Neural cell (in vitro differentiated cells): Measurements from ENCODE around the gene INAVA. TPM values are rescaled to one million over a fixed set of nuclear protein-coding genes. Genes with fewer than 3 reads are reported as not detected.

ENCODE experiments used
- H2AFZ ChIP-seq: fragments of 200-600, 300-800 bp; sonication (generic), shearing (Covaris generic); 2 replicates; pipeline ENCODE4 v1.6.0; 2014; ENCODE audit warnings: low read depth, mild to moderate bottlenecking, antibody characterized with exemption, low read length, moderate library complexity
- H3F3A ChIP-seq: fragments of 200-600 bp; shearing (Covaris generic); 2 replicates; pipeline ENCODE4 v1.6.1; 2016; ENCODE audit warnings: mild to moderate bottlenecking, moderate library complexity, mixed read lengths, antibody characterized with exemption, low read length; ENCODE audit not compliant: insufficient read depth, poor library complexity, severe bottlenecking
- H3K27ac ChIP-seq: fragments of 200-600, 300-800 bp; sonication (generic), shearing (Covaris generic); 2 replicates; pipeline ENCODE4 v1.5.1; 2014; ENCODE audit warnings: mild to moderate bottlenecking, low read length, moderate library complexity
- H3K27me3 ChIP-seq: fragments of 300-800, 200-600 bp; sonication (generic), shearing (Covaris generic); 2 replicates; pipeline ENCODE4 v1.6.0; 2014; ENCODE audit warnings: mild to moderate bottlenecking, low read depth, low read length, moderate library complexity; ENCODE audit not compliant: insufficient read depth
- H3K36me3 ChIP-seq: fragments of 300-800, 200-600 bp; sonication (generic), shearing (Covaris generic); 2 replicates; pipeline ENCODE4 v1.5.1; 2014; ENCODE audit warnings: mild to moderate bottlenecking, antibody characterized with exemption, low read length, moderate library complexity; ENCODE audit not compliant: insufficient read depth
- H3K4me2 ChIP-seq: fragments of 300-800, 200-600 bp; sonication (generic), shearing (Covaris generic); 2 replicates; pipeline ENCODE4 v1.6.0; 2014; ENCODE audit warnings: mild to moderate bottlenecking, low read length
- H3K4me3 ChIP-seq: fragments of 300-800, 200-600 bp; sonication (generic), shearing (Covaris generic); 2 replicates; pipeline ENCODE4 v1.5.1; 2014; ENCODE audit warnings: mild to moderate bottlenecking, low read length, moderate library complexity
- H3K79me2 ChIP-seq: fragments of 200-600 bp; shearing (Covaris generic); replicated peaks from 2 replicates; pipeline ENCODE4 v1.6.0; 2014; ENCODE audit warnings: mild to moderate bottlenecking, low read length, moderate library complexity; ENCODE audit not compliant: insufficient read depth
- H3K9ac ChIP-seq: fragments of 300-800, 200-600 bp; sonication (generic), shearing (Covaris generic); 2 replicates; pipeline ENCODE4 v1.6.1; 2016; ENCODE audit warnings: mild to moderate bottlenecking, low read length, mixed read lengths
- H3K9me2 ChIP-seq: fragments of 200-600 bp; shearing (Covaris generic); 2 replicates; pipeline ENCODE4 v1.6.1; 2016; ENCODE audit warnings: mild to moderate bottlenecking, low read length, mixed read lengths; ENCODE audit not compliant: insufficient read depth
- H3K9me3 ChIP-seq: fragments of 200-600, 300-800 bp; sonication (generic), shearing (Covaris generic); 2 replicates; pipeline ENCODE4 v1.6.1; 2016; ENCODE audit warnings: mild to moderate bottlenecking, mixed run types, low read length, moderate library complexity, mixed read lengths
- H4K20me1 ChIP-seq: fragments of 200-600 bp; shearing (Covaris generic); 2 replicates; pipeline ENCODE4 v1.6.1; 2016; ENCODE audit warnings: mild to moderate bottlenecking, mixed run types; ENCODE audit not compliant: insufficient read depth
- EP300 ChIP-seq: fragments of 450-650 bp; conservative IDR thresholded peaks from 2 replicates; pipeline ENCODE4 v1.6.1; 2014; ENCODE audit warnings: antibody characterized with exemption, mild to moderate bottlenecking, moderate library complexity; ENCODE audit not compliant: poor library complexity, severe bottlenecking
- EZH2 ChIP-seq: fragments of 200-600, 300-800 bp; shearing (Covaris generic), sonication (generic); IDR thresholded peaks from 2 replicates; pipeline ENCODE4 v1.6.1; 2014; ENCODE audit warnings: antibody characterized with exemption, low read length, borderline replicate concordance, mild to moderate bottlenecking; ENCODE audit not compliant: insufficient read depth, poor library complexity, severe bottlenecking
- MXI1 ChIP-seq: fragments of 450-650 bp; conservative IDR thresholded peaks from 2 replicates; pipeline ENCODE4 v1.6.1; 2014; ENCODE audit warnings: antibody characterized with exemption, mild to moderate bottlenecking; ENCODE audit not compliant: poor library complexity, severe bottlenecking
- POLR2AphosphoS5 ChIP-seq: IDR thresholded peaks from 2 replicates; pipeline ENCODE4 v1.6.1; 2012
- RAD21 ChIP-seq: fragments of 450-650 bp; conservative IDR thresholded peaks from 2 replicates; pipeline ENCODE4 v1.6.1; 2014; ENCODE audit warnings: antibody characterized with exemption, mild to moderate bottlenecking, moderate library complexity
- SMC3 ChIP-seq: fragments of 450-650 bp; conservative IDR thresholded peaks from 2 replicates; pipeline ENCODE4 v1.6.1; 2014; ENCODE audit warnings: antibody characterized with exemption, mild to moderate bottlenecking, moderate library complexity; ENCODE audit not compliant: poor library complexity
- TAF1 ChIP-seq: IDR thresholded peaks from 2 replicates; pipeline ENCODE4 v1.6.1; 2012; ENCODE audit warnings: low read depth
- polyA plus RNA-seq: library from polyadenylated mRNA; depleted of rRNA; stranded (reverse); fragments of >200 nt; gene quantifications from 2 replicates; pipeline ENCODE4 v1.2.3, GENCODE V29; 2014
- TF ChIP-seq, protein P1 (sequence below): IDR thresholded peaks from 2 replicates; pipeline ENCODE4 v1.6.1; 2012; ENCODE audit warnings: borderline replicate concordance
- TF ChIP-seq, protein P2 (sequence below): fragments of 450-650 bp; IDR thresholded peaks from 2 replicates; pipeline ENCODE4 v1.5.1; 2014; ENCODE audit warnings: antibody characterized with exemption, mild to moderate bottlenecking, moderate library complexity; ENCODE audit not compliant: poor library complexity, severe bottlenecking

The INAVA gene
- polyA plus RNA-seq, 1 donor from 2014 or later, result 1.3 TPM

DNA sequence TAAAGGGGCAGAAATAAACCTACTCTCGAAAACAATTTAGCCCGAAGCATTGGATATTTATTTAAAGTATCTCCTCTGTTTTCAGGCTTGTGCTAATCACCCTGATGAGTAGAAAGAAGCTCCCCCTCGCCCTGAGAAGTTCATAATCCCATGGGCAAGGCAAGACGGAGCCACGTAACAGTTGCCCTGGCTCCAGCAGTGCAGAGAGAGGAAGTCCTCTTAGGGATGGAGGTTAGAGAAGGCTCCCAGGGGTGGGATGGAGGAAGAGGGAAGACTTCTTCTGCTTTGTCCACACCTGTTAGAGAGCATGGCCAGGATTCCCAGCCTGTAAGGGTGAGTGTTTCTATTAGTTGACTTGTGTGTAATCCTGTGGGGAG lies 25.3 kb upstream of the INAVA start:
- Histone ChIP-seq H3K9me2 (no peaks in the 10 kb centered on the region), H2AFZ (no peak overlapping the region), H3K4me3 (no peak overlapping the region), H3K27ac (no peak overlapping the region), H3K9ac (no peak overlapping the region), H3K4me2 (no peak overlapping the region), H3F3A (no peaks in the 10 kb centered on the region), H3K27me3 (no peaks in the 10 kb centered on the region), H3K79me2 (no peaks in the 10 kb centered on the region), H4K20me1 (no peaks in the 10 kb centered on the region), H3K36me3 (no peaks in the 10 kb centered on the region), H3K9me3 (no peaks in the 10 kb centered on the region)
- no peak for TF ChIP-seq TAF1
- TF ChIP-seq, protein P1, sequence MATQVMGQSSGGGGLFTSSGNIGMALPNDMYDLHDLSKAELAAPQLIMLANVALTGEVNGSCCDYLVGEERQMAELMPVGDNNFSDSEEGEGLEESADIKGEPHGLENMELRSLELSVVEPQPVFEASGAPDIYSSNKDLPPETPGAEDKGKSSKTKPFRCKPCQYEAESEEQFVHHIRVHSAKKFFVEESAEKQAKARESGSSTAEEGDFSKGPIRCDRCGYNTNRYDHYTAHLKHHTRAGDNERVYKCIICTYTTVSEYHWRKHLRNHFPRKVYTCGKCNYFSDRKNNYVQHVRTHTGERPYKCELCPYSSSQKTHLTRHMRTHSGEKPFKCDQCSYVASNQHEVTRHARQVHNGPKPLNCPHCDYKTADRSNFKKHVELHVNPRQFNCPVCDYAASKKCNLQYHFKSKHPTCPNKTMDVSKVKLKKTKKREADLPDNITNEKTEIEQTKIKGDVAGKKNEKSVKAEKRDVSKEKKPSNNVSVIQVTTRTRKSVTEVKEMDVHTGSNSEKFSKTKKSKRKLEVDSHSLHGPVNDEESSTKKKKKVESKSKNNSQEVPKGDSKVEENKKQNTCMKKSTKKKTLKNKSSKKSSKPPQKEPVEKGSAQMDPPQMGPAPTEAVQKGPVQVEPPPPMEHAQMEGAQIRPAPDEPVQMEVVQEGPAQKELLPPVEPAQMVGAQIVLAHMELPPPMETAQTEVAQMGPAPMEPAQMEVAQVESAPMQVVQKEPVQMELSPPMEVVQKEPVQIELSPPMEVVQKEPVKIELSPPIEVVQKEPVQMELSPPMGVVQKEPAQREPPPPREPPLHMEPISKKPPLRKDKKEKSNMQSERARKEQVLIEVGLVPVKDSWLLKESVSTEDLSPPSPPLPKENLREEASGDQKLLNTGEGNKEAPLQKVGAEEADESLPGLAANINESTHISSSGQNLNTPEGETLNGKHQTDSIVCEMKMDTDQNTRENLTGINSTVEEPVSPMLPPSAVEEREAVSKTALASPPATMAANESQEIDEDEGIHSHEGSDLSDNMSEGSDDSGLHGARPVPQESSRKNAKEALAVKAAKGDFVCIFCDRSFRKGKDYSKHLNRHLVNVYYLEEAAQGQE, result no peak
- no peak for TF ChIP-seq MXI1
- TF ChIP-seq POLR2AphosphoS5, result no peak
- no peak for TF ChIP-seq SMC3

DNA sequence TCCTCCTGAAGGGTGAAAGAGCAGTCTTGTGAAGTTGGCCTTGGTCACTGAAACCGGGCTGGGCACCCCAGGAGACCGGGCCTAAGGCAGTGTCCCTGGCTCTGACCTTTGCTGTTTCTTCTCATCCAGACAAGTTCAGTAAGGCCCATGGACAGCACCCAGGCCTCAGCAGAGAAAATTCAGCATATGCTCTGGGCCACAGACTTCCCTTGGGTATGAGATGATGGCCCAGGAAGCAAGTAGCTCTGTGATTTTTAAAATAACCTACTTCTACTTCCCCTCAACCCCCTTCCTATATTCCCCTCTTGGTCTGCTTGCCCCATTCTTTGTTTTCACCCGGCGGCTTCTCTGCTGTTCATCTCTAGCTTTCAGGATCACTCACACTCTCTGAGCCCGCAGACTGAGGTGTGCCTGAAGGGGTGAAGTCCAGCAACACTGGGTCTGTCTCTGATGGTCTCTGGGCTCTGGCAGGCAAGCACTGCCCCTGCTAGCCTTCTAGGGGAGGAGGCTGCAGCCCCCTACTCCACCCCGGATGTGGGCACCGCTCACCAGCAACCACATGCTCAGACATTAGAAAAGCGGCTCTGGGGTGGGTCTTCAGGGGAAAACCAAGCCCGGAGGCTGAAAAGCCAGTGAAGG lies 24.8 kb upstream of the INAVA start:
- no peaks in the 10 kb centered on the region for H3K9me2 ChIP-seq
- H4K20me1 ChIP-seq, result no peaks in the 10 kb centered on the region
- no peaks in the 10 kb centered on the region for H3K9me3 ChIP-seq
- H3K36me3 ChIP-seq, result no peaks in the 10 kb centered on the region
- no peaks in the 10 kb centered on the region for H3K79me2 ChIP-seq
- H3K4me2 ChIP-seq, result no peak overlapping the region
- H3K27me3 ChIP-seq, result no peaks in the 10 kb centered on the region
- TF ChIP-seq RAD21, result no peak
- H3F3A ChIP-seq, result no peaks in the 10 kb centered on the region
- no peak overlapping the region for H3K27ac ChIP-seq
- no peak overlapping the region for H2AFZ ChIP-seq
- H3K4me3 ChIP-seq, result no peak overlapping the region
- no peak overlapping the region for H3K9ac ChIP-seq

DNA sequence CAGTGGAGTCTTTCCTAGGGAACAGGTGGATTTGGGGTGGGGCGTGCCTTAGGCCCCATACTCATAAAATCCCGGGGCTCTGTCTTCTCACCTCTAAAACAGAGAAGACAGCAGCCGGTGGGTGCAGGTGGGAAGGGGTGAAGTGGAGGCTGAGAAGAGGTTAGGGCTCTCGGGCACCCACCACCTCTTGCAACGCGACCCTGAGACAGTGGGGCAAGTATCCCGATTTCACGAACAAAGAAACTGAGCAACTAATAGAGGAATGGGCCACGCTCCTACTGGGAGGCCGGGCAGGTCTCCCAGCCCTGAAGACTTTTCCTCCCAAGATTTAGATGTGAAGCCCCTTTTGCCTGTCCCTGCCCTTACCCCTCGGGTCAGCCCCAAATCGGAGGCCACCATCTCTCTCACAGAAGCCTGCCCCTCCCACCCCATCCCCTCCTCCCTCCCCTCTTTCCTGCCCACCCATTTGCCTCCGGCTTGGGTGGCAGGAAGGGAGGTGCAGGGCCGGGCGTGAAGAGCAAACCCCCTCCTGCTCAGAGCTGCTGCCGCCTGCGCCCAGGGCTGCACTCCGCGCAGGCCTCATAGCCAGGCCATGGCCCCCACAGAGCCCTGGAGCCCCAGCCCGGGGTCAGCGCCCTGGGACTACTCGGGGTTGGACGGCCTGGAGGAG lies 22.1 kb upstream of the INAVA start, which contains the start of gene GPR25:
TSS of gene GPR25 (plus strand) at position 536 of the 670 bp plus-strand sequence. CDS start at position 593, 57 bp downstream.
- H3K27me3 ChIP-seq, result no peaks in the 10 kb centered on the region
- TF ChIP-seq SMC3 (no peak), EP300 (no peak), EZH2 (no peak), TAF1 (no peak), RAD21 (no peak), MXI1 (no peak), POLR2AphosphoS5 (no peak)
- TF ChIP-seq, protein P1, result no peak
- TF ChIP-seq, protein P2, sequence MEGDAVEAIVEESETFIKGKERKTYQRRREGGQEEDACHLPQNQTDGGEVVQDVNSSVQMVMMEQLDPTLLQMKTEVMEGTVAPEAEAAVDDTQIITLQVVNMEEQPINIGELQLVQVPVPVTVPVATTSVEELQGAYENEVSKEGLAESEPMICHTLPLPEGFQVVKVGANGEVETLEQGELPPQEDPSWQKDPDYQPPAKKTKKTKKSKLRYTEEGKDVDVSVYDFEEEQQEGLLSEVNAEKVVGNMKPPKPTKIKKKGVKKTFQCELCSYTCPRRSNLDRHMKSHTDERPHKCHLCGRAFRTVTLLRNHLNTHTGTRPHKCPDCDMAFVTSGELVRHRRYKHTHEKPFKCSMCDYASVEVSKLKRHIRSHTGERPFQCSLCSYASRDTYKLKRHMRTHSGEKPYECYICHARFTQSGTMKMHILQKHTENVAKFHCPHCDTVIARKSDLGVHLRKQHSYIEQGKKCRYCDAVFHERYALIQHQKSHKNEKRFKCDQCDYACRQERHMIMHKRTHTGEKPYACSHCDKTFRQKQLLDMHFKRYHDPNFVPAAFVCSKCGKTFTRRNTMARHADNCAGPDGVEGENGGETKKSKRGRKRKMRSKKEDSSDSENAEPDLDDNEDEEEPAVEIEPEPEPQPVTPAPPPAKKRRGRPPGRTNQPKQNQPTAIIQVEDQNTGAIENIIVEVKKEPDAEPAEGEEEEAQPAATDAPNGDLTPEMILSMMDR, result no peak
- H3K27ac ChIP-seq, result no peak within 1 kb of the TSS
- H3K4me2 ChIP-seq, result no peak within 1 kb of the TSS
- H3K79me2 ChIP-seq, result no peaks in the 10 kb centered on the region
- no peaks in the 10 kb centered on the region for H3K9me2 ChIP-seq
- H4K20me1 ChIP-seq, result no peaks in the 10 kb centered on the region
- H3K9ac ChIP-seq, result no peak within 1 kb of the TSS
- H3K4me3 ChIP-seq, result no peak within 1 kb of the TSS
- no peaks in the 10 kb centered on the region for H3K9me3 ChIP-seq
- no peaks in the 10 kb centered on the region for H3K36me3 ChIP-seq
- no peak within 1 kb of the TSS for H2AFZ ChIP-seq
- no peaks in the 10 kb centered on the region for H3F3A ChIP-seq
